ENCODE results near the gene SUSD3. TPM values are rescaled to one million over a fixed set of nuclear protein-coding genes. Genes with fewer than 3 reads are reported as not detected.

SUSD3 gene
- total and polyA plus RNA-seq, 2 donors (not counting 3 experiments of a cell fraction or from before 2014, with no cell fraction given): not detected

DNA sequence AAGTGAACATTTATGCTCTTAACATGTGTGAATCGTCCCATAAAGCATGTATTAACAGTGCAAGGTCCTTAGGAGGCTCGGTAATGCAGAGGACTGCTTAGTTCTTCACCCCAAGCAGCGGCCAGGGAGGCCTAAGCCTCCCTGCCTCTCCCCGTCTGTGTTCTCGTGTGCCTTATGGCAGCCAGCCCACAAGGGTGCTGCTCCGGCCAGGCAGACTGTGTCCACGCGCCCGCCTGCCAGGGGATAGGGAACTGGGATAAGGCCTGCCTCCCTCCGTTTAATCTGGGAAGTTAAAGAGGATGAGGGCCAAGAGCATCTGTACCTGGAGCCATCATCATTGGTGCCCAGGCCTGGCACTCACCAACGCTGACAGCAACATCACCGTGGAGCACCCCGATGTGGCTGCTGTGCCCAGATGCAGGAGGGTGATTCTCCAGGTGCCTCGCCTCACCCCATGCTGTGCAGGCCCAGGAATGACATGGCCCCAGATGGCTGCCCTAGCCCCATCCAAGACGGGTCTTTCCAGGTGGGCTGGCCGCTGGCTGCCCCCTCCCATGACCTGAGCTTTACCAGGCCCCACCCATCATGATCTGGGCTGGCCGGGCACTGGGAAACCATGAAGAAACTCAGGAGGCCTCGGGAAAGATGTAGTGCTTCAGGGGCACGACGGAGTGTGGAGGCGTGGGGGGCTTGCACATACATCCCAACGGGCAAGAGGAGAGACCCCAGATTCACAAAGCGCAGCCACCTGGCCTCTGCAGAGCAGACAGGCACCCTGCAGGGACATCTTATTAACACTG, 35.6 kb upstream of the SUSD3 start:
- H3K9me3 ChIP-seq (replicated peaks; ENCODE audit: control insufficient read depth, insufficient read depth, low read length): no peaks in the 10 kb centered on the region
- no peaks in the 10 kb centered on the region for H3K4me1 ChIP-seq (ENCODE audit: control insufficient read depth, extremely low read depth, insufficient read depth, low read length)
- no peak overlapping the region for H3K4me2 ChIP-seq (ENCODE audit: insufficient read depth, low read length)
- intact Hi-C loops (cut with micrococcal nuclease): no loop called here
- no peaks in the 10 kb centered on the region for H4K20me1 ChIP-seq (replicated peaks; ENCODE audit: control insufficient read depth, extremely low read depth, insufficient read depth, low read length)
- BruUV-seq (replicated peaks): no TSS peak
- no peak for DNase-seq (ENCODE audit: low read depth, low spot score)
- no peak overlapping the region for H3K9ac ChIP-seq (replicated peaks; ENCODE audit: extremely low read depth, insufficient read depth, low read length)
- no peak overlapping the region for H3K4me3 ChIP-seq (replicated peaks in 1 of 3; ENCODE audit: insufficient read depth in 1 of 3, low read depth in 1 of 3, low read length in 3 of 3)
- H3K79me2 ChIP-seq (ENCODE audit: control insufficient read depth, insufficient read depth, low read length): no peaks in the 10 kb centered on the region
- POLR2A ChIA-PET: no interaction called here
- H3K27me3 ChIP-seq (ENCODE audit: control insufficient read depth in 2 of 2, insufficient read depth in 2 of 2, low read length in 2 of 2): no peaks in the 10 kb centered on the region
- no peak for FAIRE-seq
- H3K27ac ChIP-seq (ENCODE audit: insufficient read depth, low read depth, low read length): no peak overlapping the region
- CTCF ChIA-PET: no interaction called here
- H3K36me3 ChIP-seq (ENCODE audit: control insufficient read depth in 2 of 2, extremely low read depth in 1 of 2, insufficient read depth in 2 of 2, low read length in 2 of 2): no peaks in the 10 kb centered on the region
- TF ChIP-seq, protein P1, sequence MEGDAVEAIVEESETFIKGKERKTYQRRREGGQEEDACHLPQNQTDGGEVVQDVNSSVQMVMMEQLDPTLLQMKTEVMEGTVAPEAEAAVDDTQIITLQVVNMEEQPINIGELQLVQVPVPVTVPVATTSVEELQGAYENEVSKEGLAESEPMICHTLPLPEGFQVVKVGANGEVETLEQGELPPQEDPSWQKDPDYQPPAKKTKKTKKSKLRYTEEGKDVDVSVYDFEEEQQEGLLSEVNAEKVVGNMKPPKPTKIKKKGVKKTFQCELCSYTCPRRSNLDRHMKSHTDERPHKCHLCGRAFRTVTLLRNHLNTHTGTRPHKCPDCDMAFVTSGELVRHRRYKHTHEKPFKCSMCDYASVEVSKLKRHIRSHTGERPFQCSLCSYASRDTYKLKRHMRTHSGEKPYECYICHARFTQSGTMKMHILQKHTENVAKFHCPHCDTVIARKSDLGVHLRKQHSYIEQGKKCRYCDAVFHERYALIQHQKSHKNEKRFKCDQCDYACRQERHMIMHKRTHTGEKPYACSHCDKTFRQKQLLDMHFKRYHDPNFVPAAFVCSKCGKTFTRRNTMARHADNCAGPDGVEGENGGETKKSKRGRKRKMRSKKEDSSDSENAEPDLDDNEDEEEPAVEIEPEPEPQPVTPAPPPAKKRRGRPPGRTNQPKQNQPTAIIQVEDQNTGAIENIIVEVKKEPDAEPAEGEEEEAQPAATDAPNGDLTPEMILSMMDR (IDR thresholded peaks at IDR 0.05; ENCODE audit: extremely low read depth in 1 of 2, insufficient read depth in 1 of 2, low read depth in 1 of 2, low read length in 2 of 2): no peak
- no peak for TF ChIP-seq EZH2 (IDR thresholded peaks at IDR 0.05; ENCODE audit: borderline replicate concordance, low read depth, low read length, severe bottlenecking)
- no peak for TF ChIP-seq MYC (IDR thresholded peaks at IDR 0.05; ENCODE audit: low read depth, low read length)
- TF ChIP-seq, protein P2, sequence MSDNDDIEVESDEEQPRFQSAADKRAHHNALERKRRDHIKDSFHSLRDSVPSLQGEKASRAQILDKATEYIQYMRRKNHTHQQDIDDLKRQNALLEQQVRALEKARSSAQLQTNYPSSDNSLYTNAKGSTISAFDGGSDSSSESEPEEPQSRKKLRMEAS (IDR thresholded peaks at IDR 0.05; ENCODE audit: insufficient read depth, insufficient read length): no peak
- TF ChIP-seq GATA2 (IDR thresholded peaks at IDR 0.05; ENCODE audit: insufficient read depth, insufficient read length, low read depth, low read length): no peak
- no peak for TF ChIP-seq JUN (IDR thresholded peaks at IDR 0.05; ENCODE audit: borderline replicate concordance, insufficient read depth, insufficient read length, low read depth)
- no peak for TF ChIP-seq POLR2AphosphoS5 (IDR thresholded peaks at IDR 0.05; ENCODE audit: insufficient read depth, low read depth, low read length)
- no peak for TF ChIP-seq POLR2A (IDR thresholded peaks at IDR 0.05; ENCODE audit: low read depth, low read length)
- dilution Hi-C loops (cut with MboI; ENCODE audit: extremely low pct_ligation_motif_present, low sequenced_read_pairs): no loop called here
- no peaks in the 10 kb centered on the region for H3K9me1 ChIP-seq (replicated peaks; ENCODE audit: control insufficient read depth, extremely low read depth, insufficient read depth, low read length)
- no peak overlapping the region for H2AFZ ChIP-seq (ENCODE audit: low read depth, low read length)

All from endothelial cell of umbilical vein (primary cell).